ENCODE data around the gene FBXW4.

GRCh38 chr10:101597091-101597900 lies 97.7 kb downstream of the FBXW4 start:
- no peak for TF ChIP-seq EZH2phosphoT487 (IDR thresholded peaks at IDR 0.05; ENCODE audit: borderline replicate concordance)
- TF ChIP-seq, protein P1, sequence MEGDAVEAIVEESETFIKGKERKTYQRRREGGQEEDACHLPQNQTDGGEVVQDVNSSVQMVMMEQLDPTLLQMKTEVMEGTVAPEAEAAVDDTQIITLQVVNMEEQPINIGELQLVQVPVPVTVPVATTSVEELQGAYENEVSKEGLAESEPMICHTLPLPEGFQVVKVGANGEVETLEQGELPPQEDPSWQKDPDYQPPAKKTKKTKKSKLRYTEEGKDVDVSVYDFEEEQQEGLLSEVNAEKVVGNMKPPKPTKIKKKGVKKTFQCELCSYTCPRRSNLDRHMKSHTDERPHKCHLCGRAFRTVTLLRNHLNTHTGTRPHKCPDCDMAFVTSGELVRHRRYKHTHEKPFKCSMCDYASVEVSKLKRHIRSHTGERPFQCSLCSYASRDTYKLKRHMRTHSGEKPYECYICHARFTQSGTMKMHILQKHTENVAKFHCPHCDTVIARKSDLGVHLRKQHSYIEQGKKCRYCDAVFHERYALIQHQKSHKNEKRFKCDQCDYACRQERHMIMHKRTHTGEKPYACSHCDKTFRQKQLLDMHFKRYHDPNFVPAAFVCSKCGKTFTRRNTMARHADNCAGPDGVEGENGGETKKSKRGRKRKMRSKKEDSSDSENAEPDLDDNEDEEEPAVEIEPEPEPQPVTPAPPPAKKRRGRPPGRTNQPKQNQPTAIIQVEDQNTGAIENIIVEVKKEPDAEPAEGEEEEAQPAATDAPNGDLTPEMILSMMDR (conservative IDR thresholded peaks at IDR 0.05; ENCODE audit: low read length) = no peak

Data from Loucy (cell line).